Ovary (tissue), 9 donors: ENCODE data around the gene ANKFN1. TPM values are rescaled to one million over a fixed set of nuclear protein-coding genes. Genes with fewer than 3 reads are reported as not detected.

ENCODE experiments used
- DNase-seq, 5 donors: peaks; one replicate each; pipeline ENCODE4 v3.0.0-alpha.2; 2019 to 2020
- H3K27ac ChIP-seq, 2 donors: fragments of 200-600 bp; one replicate each; pipeline versions ENCODE4 v1.5.1 to v1.8.0; 2019 to 2022
- H3K27me3 ChIP-seq: fragments of 200-600 bp; one replicate; pipeline ENCODE4 v1.8.0; 2022
- H3K36me3 ChIP-seq: fragments of 200-600 bp; sonication (generic); one replicate; pipeline ENCODE4 v1.5.1; 2019
- H3K4me1 ChIP-seq: one replicate; pipeline ENCODE4 v1.8.1; 2013; ENCODE audit warnings: mild to moderate bottlenecking, moderate library complexity; ENCODE audit not compliant: insufficient read depth
- H3K4me3 ChIP-seq: fragments of 200-600 bp; sonication (generic); one replicate; pipeline ENCODE4 v1.5.1; 2017
- H3K9me3 ChIP-seq, 2 donors: fragments of 200-600 bp in 1 of 2; sonication (generic) in 1 of 2; one replicate each; pipeline versions ENCODE4 v1.5.1 to v1.8.1; 2013 to 2019; ENCODE audit warnings: mild to moderate bottlenecking in 1 of 2, moderate library complexity in 1 of 2
- EP300 ChIP-seq: sonication (generic); formaldehyde crosslinking; IDR thresholded peaks from one replicate; pipeline ENCODE4 v1.6.1; 2017; ENCODE audit warnings: antibody characterized with exemption
- POLR2A ChIP-seq: fragments of 450-650 bp; IDR thresholded peaks from one replicate; pipeline ENCODE4 v1.6.1; 2017; ENCODE audit warnings: antibody characterized with exemption, mild to moderate bottlenecking, moderate library complexity
- WGBS, 3 donors: extraction: QIAGEN DNeasy Blood & Tissue Kit in 1 of 3; methylation state at CpG; one replicate each; pipeline versions ENCODE4 v1.1.5 to v1.1.7; 2013 to 2017; 5-methylcytosine and 5-hydroxymethylcytosine counted together
- intact Hi-C, 4 donors: fragments of 100-400 bp; cut with DNase I; formaldehyde crosslinking; loops; one replicate each; pipeline versions ENCODE4 v1.11.0 to v1.15.1; 2022 to 2023
- polyA plus RNA-seq, 2 donors: library from polyadenylated mRNA; stranded (reverse); fragments of 200-250 nt in 1 of 2; fragments of 350-450 nt in 1 of 2; fragmentation: Illumina TruSeq in 1 of 2; extraction: RNeasy Lipid Tissue Mini Kit (QIAGEN cat#74804) in 1 of 2; gene quantifications; one replicate each; pipeline ENCODE4 v1.2.3, GENCODE V29; 2013 to 2014
- total RNA-seq, 7 donors: library from RNA; depleted of rRNA in 2 of 7; stranded (reverse); fragments of >200 nt in 2 of 7; fragmentation: NEBNext Ultra II Directional in 3 of 7; extraction: Animal tissue kit (Norgen Biotek cat#: 25700) in 3 of 7; gene quantifications; one replicate each; pipeline versions ENCODE4 v1.1.0 to v1.2.4, GENCODE V29; 2016 to 2023
- TF ChIP-seq, protein P1 (sequence below), 3 donors: fragments of 450-650 bp in 2 of 3; fragments of 200-600 bp in 1 of 3; IDR thresholded peaks; one replicate each; pipeline versions ENCODE4 v1.5.1 to v1.8.0; 2016 to 2022; ENCODE audit warnings: antibody characterized with exemption in 3 of 3, mild to moderate bottlenecking in 1 of 3
- donor health status: DM: no; HTN: no; CAD: no; lungs with moderate emphysema.
- donor health status: DM: no; HTN: no; CAD: no.
- donor health status: Bipolar disorder and iron deficiency.
- donor health status: DM: yes; HTN: yes; CAD: no.
- donor health status: DM: no; HTN: no; CAD: no.
- donor health status: DM: yes; HTN: yes; CAD: no.

ANKFN1 gene
- total and polyA plus RNA-seq, 9 donors: 0.02 to 4.4 (median 0.54) TPM; not detected in 3

DNA sequence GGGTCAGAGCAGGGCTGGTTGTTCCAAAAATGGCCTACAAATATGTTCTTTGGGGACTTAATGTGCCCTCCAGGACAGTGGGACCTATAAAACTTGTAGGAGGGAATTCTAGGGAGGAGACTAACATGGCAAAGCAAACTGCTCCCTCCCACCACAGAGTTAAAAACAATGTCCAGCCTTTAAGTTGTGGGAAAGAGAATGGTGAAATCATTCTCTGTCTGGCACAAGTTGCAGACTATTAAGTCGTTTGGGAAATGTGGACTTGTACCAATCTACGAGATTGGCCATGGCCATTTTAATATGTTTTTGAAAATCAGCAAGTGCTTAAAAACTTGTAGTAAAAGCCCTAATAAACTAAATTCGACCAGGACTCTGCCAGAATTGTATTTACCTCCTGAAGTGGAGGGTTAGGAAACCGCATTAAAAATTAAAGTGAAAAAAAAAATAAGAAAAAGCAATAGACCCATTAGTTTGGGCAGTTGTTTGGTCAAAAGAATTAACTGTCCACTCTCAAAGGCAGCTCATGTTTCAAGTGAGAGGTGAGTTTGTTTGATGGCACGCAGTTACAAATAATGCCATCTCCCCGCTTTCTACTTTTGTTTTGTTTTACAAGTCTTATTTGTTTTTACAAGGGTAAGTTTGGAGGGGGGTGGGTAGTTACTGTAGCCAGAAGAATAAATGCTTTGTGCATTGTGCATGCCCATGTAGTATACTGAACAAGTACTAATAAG, 32.4 kb downstream of the ANKFN1 start:
- Histone ChIP-seq H3K4me1 (no peaks in the 10 kb centered on the region), H3K27ac (no peak overlapping the region), H3K9me3 (no peaks in the 10 kb centered on the region), H3K36me3 (no peaks in the 10 kb centered on the region), H3K27me3 (no peaks in the 10 kb centered on the region), H3K4me3 (no peak overlapping the region)
- intact Hi-C loops: no loop called here
- DNase-seq: no peak
- 59 to 68% (median 61%) methylated on average over 6 of the region's 6 CpGs for WGBS, 3 donors
- TF ChIP-seq POLR2A: no peak

DNA sequence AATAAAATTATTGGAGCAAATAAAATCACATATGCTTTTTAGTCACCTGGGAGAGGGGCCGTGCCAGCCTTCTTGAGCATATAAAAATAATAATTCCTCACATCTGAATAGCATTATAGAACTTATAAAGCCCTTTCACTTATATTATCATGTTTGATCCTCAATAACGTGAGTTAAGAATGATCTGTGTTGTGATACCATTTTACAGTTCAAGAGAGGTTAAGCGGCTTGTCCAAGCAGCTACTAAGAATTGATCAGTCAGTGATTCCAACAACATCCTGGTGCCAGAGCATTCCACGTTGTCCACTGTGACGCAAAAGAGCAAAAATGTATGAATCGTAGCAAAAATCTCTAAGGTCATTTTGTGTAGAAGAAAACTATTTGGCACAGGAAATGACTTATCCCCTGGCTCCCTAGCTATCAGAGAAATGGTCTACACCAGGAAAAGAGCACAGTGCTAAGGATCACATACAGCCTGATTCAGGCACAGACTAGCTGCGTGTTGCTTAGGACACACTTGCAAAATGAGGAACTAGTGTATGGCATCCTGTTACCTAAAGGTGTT, 33.0 kb downstream of the ANKFN1 start:
- DNase-seq: no peak
- Histone ChIP-seq H3K36me3 (no peaks in the 10 kb centered on the region), H3K4me3 (no peak overlapping the region), H3K27ac (no peak overlapping the region), H3K4me1 (no peaks in the 10 kb centered on the region), H3K9me3 (no peaks in the 10 kb centered on the region), H3K27me3 (no peaks in the 10 kb centered on the region)
- intact Hi-C loops: no loop called here
- WGBS, 3 donors: 81% methylated on average over 7 of the region's 7 CpGs
- TF ChIP-seq, protein P1, sequence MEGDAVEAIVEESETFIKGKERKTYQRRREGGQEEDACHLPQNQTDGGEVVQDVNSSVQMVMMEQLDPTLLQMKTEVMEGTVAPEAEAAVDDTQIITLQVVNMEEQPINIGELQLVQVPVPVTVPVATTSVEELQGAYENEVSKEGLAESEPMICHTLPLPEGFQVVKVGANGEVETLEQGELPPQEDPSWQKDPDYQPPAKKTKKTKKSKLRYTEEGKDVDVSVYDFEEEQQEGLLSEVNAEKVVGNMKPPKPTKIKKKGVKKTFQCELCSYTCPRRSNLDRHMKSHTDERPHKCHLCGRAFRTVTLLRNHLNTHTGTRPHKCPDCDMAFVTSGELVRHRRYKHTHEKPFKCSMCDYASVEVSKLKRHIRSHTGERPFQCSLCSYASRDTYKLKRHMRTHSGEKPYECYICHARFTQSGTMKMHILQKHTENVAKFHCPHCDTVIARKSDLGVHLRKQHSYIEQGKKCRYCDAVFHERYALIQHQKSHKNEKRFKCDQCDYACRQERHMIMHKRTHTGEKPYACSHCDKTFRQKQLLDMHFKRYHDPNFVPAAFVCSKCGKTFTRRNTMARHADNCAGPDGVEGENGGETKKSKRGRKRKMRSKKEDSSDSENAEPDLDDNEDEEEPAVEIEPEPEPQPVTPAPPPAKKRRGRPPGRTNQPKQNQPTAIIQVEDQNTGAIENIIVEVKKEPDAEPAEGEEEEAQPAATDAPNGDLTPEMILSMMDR (IDR thresholded peaks at IDR 0.05): no peak
- TF ChIP-seq POLR2A (no peak), EP300 (no peak)

DNA sequence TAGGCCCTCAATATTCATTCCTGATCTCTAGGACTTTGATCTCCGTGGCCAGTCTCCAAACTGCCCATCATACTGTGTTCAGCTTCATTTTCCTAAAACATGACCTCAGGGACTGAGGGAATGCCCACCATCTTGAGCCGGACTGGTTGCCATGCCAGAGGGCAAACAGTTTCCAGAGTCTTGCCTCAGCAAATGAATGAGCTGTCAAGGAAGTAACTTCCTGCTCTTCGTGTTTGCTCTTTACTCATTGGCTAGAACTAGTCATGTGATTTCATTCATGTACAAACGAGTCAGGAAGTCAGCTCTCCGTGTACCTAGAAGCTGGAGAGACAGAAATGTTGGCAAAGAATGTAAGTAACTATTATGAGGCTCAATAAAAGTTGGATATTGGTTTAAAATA, 50.2 kb downstream of the ANKFN1 start:
- Histone ChIP-seq H3K27me3 (no peaks in the 10 kb centered on the region), H3K9me3 (no peaks in the 10 kb centered on the region), H3K27ac (no peak overlapping the region), H3K4me3 (no peak overlapping the region), H3K4me1 (no peaks in the 10 kb centered on the region), H3K36me3 (no peaks in the 10 kb centered on the region)
- WGBS, 3 donors: 62 to 70% (median 66%) methylated on average over 5 of the region's 5 CpGs
- DNase-seq: no peak
- TF ChIP-seq EP300: no peak
- TF ChIP-seq POLR2A: no peak
- TF ChIP-seq, protein P1 (IDR thresholded peaks at IDR 0.05): no peak
- intact Hi-C loops: no loop called here

DNA sequence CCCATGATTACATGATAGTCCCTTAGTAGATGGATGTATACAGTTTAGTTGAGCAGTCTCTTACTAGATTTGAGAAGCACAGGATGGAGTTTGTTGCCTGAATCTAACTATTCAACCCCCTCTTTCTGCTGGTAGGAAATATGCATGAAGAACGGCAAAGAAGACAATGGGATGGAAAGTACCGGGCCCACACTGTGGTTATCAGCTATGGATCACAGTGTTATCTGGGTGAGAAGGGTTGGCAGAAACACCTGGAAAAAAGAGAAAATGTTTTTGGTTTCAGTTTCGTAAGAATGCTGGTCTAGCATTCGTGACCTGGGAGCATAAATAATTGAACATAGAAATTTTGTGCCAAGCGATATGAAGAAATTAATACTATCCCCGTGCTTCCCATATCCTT, 53.1 kb downstream of the ANKFN1 start:
- 70 to 81% (median 77%) methylated on average over 6 of the region's 6 CpGs for WGBS, 3 donors
- intact Hi-C loops: no loop called here
- TF ChIP-seq, protein P1 (IDR thresholded peaks at IDR 0.05): no peak
- no peak for TF ChIP-seq EP300
- no peak for TF ChIP-seq POLR2A

DNA sequence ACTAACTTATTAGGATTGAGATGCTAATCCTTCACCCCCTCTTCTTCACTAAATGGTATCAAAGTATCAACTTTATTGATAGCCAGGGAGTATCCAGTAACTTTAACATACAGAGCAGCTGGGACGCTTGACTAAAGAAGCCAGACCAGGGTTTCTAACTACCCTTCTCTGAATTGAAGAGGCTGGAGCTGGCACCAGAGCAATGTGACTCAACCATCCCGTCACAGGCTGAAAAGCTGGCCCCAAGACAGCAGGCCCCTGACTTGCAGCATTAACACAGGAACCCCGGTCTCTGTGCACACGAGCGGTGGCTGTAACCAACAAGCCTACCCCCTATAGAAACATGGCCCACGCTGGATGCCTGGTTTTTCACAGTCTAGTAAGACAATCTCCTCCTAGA, 59.8 kb downstream of the ANKFN1 start:
- no peaks in the 10 kb centered on the region for H3K9me3 ChIP-seq
- no peak overlapping the region for H3K27ac ChIP-seq
- WGBS, 3 donors: 75 to 79% (median 78%) methylated on average over 6 of the region's 6 CpGs
- TF ChIP-seq POLR2A (no peak), EP300 (no peak)
- TF ChIP-seq, protein P1 (IDR thresholded peaks at IDR 0.05): no peak
- intact Hi-C loops: no loop called here
- H3K4me1 ChIP-seq: no peaks in the 10 kb centered on the region
- DNase-seq: no peak
- H3K4me3 ChIP-seq: no peak overlapping the region
- H3K27me3 ChIP-seq: no peaks in the 10 kb centered on the region
- H3K36me3 ChIP-seq: no peaks in the 10 kb centered on the region

More for the DNA sequence above, 53.1 kb downstream of the ANKFN1 start:
- Histone ChIP-seq H3K36me3 (no peaks in the 10 kb centered on the region), H3K9me3 (no peaks in the 10 kb centered on the region), H3K27ac (no peak overlapping the region), H3K27me3 (no peaks in the 10 kb centered on the region), H3K4me3 (no peak overlapping the region), H3K4me1 (no peaks in the 10 kb centered on the region)
- no peak for DNase-seq
